ENCODE results near the gene ZNF775. TPM values are rescaled to one million over a fixed set of nuclear protein-coding genes. Genes with fewer than 3 reads are reported as not detected.

Gene ZNF775
- total and polyA plus RNA-seq, 2 of the 13 experiments (the other 11 are each of a cell fraction or from before 2014, with no cell fraction given), result 3.1 to 3.2 TPM

GRCh38 chr7:150368884-150369747 is 10.0 kb upstream of the ZNF775 start (continued):
- peak; percentile 19; the same call in 1 of the 2 replicates for TF ChIP-seq ZNF556 (CRISPR knock-in tag; IDR thresholded peaks at IDR 0.05; ENCODE audit: borderline replicate concordance)
- no peak for TF ChIP-seq ZNF530 (CRISPR knock-in tag; IDR thresholded peaks at IDR 0.05; ENCODE audit: low read depth)
- no peak for TF ChIP-seq HMG20B (CRISPR knock-in tag; conservative IDR thresholded peaks at IDR 0.05)
- TF ChIP-seq CREB1 (IDR thresholded peaks at IDR 0.05), result no peak
- no peak for TF ChIP-seq CREB1 (CRISPR knock-in tag; IDR thresholded peaks at IDR 0.05)
- no peak for TF ChIP-seq TCF12 (IDR thresholded peaks at IDR 0.05)
- no peak for TF ChIP-seq TCF12 (CRISPR knock-in tag; IDR thresholded peaks at IDR 0.05)
- TF ChIP-seq NBN (conservative IDR thresholded peaks at IDR 0.05), result no peak
- no peak for TF ChIP-seq NFAT5 (CRISPR knock-in tag; IDR thresholded peaks at IDR 0.05)
- no peak for TF ChIP-seq ZBTB10 (CRISPR knock-in tag; IDR thresholded peaks at IDR 0.05; ENCODE audit: borderline replicate concordance)
- TF ChIP-seq CBX5 (CRISPR knock-in tag; IDR thresholded peaks at IDR 0.05; ENCODE audit: borderline replicate concordance), result 0 out of 2 replicates have a peak, but pooled peaks have one; percentile 48
- no peak; the same call in 1 of the 2 replicates for TF ChIP-seq POLR2G (IDR thresholded peaks at IDR 0.05; ENCODE audit: low read depth, low read length)
- no peak for TF ChIP-seq SMAD1 (CRISPR knock-in tag; IDR thresholded peaks at IDR 0.05; ENCODE audit: borderline replicate concordance, low read depth)
- no peak for TF ChIP-seq ZNF773 (CRISPR knock-in tag; IDR thresholded peaks at IDR 0.05; ENCODE audit: borderline replicate concordance)
- TF ChIP-seq MEIS2 (CRISPR knock-in tag; IDR thresholded peaks at IDR 0.05), result no peak
- TF ChIP-seq SIN3B (IDR thresholded peaks at IDR 0.05; ENCODE audit: low read length), result no peak
- TF ChIP-seq ZBTB4 (CRISPR knock-in tag; IDR thresholded peaks at IDR 0.05; ENCODE audit: borderline replicate concordance), result no peak
- no peak for TF ChIP-seq ZBTB7B (CRISPR knock-in tag; IDR thresholded peaks at IDR 0.05)
- TF ChIP-seq ZNF230 (CRISPR knock-in tag; IDR thresholded peaks at IDR 0.05), result no peak
